Measurements from ENCODE around the gene MGAT4A.
A peak's percentile ranks its signal among the peaks of the same experiment; 100 is the strongest.
"Not testable (repeated sequence)": the region's sequence is repeated elsewhere in the genome, so short reads cannot be mapped to it uniquely, and the experiment has no call there.

MGAT4A gene

DNA sequence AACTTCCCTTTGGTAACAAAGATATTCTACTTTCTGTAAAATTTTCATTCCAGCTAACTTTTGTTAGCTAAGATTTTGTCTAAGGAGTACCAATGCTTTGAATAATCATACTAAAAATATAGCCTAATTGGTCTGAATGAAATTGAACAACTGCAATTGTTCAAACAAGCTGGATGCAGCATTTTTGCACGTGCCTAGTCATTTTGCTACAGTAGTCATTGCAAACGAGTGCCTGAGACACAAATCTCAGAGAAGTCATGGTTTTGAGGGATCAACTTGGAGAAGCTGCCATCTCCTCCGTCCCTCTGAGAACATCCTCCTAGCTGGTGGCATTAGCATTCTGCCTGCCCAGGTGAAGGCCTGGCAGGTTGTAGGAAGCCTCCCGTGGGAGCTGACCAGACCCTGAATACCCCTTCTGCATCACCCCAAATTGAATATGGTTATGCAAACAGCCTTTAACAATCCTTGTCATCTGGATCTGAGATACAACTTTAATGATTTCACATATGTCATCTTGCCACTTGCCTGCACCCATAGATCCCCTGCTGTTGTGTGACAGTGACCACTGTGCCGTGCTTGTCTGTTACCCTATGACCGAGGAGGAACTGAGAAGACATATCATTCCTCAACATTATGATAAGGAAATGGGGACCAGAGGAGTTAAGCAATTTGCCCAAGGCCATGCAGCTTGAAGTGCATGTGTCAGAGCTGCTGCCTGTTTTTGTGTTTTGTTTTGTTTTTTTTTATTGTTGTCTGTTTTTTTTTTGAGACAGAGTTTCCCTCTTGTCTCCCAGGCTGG is 29.1 kb upstream of the MGAT4A start:
- no peak for DNase-seq (ENCODE audit: low read depth in 3 of 3)

DNA sequence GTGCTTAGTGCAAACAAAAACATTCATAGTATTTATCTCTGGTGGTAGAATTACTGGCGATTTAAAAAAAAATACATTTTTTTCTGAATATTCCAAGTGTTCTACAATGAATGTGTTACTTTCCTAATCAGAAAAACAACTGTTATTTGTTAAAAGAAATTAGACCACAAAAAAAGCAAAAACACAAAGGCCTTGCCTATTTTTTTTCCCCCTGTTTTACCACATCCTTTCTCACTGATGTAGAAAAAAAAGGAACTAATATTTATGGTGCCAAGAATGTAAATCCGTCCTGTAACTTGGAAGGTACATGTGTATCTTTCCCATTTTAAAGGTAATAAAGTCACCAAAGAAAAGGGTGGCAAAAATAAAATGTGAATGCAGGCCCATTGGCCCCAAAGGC is 28.4 kb upstream of the MGAT4A start:
- DNase-seq (ENCODE audit: low read depth in 3 of 3): no peak

- DNase-seq (ENCODE audit: low read depth in 3 of 3): peak in 1 of 3 experiments; percentile 36
These were observed 27.0 kb upstream of the MGAT4A start for GRCh38 chr2:98757904-98758421.

DNA sequence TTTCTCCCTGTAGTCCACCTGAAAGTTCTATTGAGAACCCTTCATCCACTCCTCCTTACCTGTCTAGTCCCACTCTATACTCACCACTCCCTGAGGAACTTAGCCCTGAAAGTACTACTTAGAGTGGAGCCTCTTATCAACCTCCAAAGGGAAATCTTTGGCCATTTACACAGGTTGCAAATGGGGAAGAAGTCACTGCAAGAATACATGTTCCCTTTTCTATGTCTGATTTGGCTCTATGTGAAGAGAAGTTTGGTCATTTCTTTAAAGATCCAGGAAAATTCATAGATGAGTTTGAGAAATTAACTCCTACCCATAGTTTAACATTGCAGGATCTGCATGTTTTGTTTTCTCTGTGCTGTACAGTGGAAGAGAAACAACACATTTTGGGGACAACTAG is 22.9 kb upstream of the MGAT4A start:
- DNase-seq (ENCODE audit: low read depth in 3 of 3): no peak

GRCh38 chr2:98752711-98753110 is 21.8 kb upstream of the MGAT4A start:
- not testable (repeated sequence) for DNase-seq (ENCODE audit: low read depth in 3 of 3)

- DNase-seq (ENCODE audit: low read depth in 3 of 3): no peak
These were observed 20.8 kb upstream of the MGAT4A start for GRCh38 chr2:98751748-98752147.

GRCh38 chr2:98750593-98751282 is 19.8 kb upstream of the MGAT4A start:
- DNase-seq (ENCODE audit: low read depth in 3 of 3): no peak

DNA sequence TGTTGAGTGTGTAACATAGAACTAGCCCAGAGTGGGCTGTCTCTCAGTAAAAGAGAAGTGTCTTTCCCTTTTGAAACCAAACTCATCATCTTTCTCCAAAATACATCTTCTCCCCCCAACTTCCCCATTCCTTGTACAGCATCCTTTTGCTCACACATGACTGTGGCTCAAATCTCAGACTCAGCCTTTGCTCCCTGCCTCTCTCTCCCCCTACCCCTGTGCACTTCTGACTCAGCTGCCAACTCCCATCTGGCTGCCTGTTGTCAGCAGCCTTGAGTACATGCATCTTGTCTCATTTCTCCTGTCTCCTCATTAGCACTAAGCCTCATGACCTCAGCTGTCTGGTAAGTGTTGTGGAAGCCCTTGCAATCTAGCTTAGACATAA is 18.1 kb upstream of the MGAT4A start:
- no peak for DNase-seq (ENCODE audit: low read depth in 3 of 3)

- DNase-seq (ENCODE audit: low read depth in 3 of 3): no peak
These were observed 17.5 kb upstream of the MGAT4A start for GRCh38 chr2:98748292-98749065.

- no peak for DNase-seq (ENCODE audit: low read depth in 3 of 3)
These were observed 17.0 kb upstream of the MGAT4A start for GRCh38 chr2:98747888-98748287.

GRCh38 chr2:98746426-98746825 is 15.5 kb upstream of the MGAT4A start:
- DNase-seq (ENCODE audit: low read depth in 3 of 3): no peak

DNA sequence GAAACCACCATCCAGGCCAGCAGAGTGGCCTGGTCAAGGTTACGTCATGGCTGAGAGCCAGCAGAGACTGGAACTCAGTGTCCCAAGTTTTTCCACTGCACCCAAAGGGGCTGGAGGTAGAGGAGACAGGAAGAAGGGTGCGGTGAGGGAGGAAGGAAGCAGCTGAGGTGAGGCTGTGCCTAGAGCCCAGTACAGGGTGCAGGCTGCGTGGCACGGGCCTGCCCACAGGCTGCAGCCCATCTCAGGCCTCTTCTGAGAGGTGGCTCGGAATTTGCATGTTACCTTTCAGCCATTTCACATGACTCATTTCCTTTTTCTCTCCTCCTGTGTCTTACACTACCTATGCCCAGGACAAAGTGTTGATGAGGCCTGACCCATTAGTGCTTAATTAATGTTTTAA is 13.7 kb upstream of the MGAT4A start:
- DNase-seq (ENCODE audit: low read depth in 3 of 3): no peak

- no peak for DNase-seq (ENCODE audit: low read depth in 3 of 3)
These were observed 12.9 kb upstream of the MGAT4A start for GRCh38 chr2:98743835-98744234.

DNA sequence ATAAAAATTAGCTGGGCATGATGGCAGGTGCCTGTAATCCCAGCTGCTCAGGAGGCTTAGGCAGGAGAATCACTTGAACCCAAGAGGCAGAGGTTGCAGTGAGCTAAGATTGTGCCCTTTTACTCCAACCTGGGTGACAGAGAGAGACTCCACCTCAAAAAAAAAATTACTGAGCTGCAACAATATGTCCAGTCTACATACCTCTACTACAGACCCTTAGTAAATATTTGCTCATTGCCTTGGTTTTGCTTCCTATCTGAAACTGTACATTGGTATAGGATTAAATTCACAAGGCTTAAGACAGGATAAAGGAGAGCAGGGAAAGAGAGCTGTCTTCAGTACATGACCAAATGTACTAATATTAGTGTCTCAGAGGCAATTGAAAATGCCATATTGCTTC is 8.1 kb upstream of the MGAT4A start:
- no peak for DNase-seq (ENCODE audit: low read depth in 3 of 3)

DNA sequence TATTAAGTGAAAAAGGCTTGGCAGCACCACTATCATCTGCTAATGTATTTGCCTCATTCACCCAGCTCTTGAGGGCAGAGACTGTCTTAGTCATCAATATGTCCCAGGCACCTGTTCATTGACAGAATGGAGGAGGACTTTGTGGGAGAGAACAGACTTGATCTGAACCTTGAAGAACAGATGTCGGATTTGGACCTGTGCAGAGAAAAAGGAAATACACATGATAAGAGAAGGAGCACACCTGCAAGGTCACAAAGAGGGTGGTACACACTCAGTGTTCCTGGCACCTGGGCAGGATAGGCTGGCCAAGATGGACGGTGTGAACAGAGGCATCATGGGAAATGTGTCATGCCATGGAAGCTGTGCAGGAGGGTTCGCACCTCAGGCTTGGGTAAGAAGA is 7.4 kb upstream of the MGAT4A start:
- DNase-seq (ENCODE audit: low read depth in 3 of 3): no peak

- DNase-seq (ENCODE audit: low read depth in 3 of 3): no peak
These were observed 6.9 kb upstream of the MGAT4A start for GRCh38 chr2:98737848-98738247.

GRCh38 chr2:98736464-98736889 is 5.5 kb upstream of the MGAT4A start:
- no peak for DNase-seq (ENCODE audit: low read depth in 3 of 3)

GRCh38 chr2:98734823-98735260 is 3.9 kb upstream of the MGAT4A start:
- DNase-seq (ENCODE audit: low read depth in 3 of 3): no peak

GRCh38 chr2:98734162-98734561 is 3.2 kb upstream of the MGAT4A start:
- DNase-seq (ENCODE audit: low read depth in 3 of 3): no peak

DNA sequence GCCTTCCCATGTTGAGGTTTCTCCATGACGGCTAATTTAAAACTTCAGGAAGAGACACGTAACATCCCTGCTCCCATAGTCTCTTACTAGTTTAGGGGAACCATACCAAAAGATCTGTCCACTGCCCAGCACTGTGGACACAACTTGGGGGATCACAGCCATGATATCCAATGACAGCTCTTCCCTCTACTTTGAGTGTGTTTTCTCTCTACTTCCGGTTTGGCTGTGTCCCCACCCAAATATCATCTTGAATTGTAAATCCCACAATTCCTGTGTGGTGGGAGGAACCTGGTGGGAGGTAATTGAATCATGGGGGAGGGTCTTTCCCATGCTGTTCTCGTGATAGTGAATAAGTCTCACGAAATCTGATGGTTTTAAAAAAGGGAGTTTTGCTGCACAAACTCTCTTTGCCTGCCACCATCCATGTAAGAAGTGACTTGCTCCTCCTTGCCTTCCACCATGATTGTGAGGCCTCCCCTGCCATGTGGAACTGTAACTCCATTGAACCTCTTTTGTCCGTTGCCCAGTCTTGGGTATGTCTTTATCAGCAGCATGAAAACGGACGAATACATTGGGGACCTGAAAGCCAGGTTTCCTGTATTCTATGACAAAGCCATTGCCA is 1.6 kb upstream of the MGAT4A start:
- DNase-seq (ENCODE audit: low read depth in 3 of 3): no peak

DNA sequence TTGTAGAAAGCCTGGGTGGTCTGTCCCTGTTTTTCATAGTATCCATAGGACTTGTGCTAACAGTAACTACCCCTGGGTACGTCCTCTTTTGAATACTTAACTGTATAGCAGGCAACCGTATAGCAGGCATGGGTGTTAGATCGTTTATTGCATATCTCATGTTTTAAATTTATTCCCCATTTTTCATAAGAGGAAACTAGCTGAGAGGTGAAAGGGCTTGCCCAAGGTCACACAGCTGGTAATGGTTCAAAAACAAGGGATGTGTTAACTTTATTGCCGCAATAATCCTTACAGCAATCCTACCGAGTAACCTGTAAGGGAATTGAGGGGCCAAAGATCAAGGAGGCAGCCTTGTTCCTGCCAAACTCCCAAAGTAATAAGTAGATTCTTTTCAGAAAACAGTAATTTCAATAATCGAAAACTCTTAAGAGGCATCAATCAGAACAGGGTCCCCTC is 990 bp upstream of the MGAT4A start:
- no peak for DNase-seq (ENCODE audit: low read depth in 3 of 3)

DNA sequence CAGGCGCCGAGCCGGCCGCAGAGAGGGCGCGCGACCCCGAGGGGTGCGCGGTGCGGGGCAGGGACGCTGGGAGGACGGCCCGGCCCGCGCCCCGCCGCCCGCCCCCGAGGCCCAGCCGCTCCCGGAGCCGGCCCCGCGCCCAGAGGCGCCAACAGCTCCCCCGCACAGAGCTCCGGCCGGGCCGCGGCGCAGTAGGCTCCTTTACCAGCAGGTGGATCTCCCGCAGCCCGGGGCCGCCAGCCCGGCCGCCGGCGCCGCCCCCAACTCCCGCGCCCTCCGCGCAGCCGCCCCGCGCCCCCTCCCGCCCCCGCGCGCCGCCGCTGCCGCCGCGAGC is 258 bp downstream of the MGAT4A start:
- peak in 2 of 3 experiments; percentile 36 to 45 for DNase-seq (ENCODE audit: low read depth in 3 of 3)
